Neural crest cell (in vitro differentiated cells): Measurements from ENCODE around the gene SRC. TPM values are rescaled to one million over a fixed set of nuclear protein-coding genes. Genes with fewer than 3 reads are reported as not detected.

ENCODE experiments used
- DNase-seq: peaks from one replicate; pipeline ENCODE4 v3.0.0; 2021; ENCODE audit warnings: low read depth, mixed read lengths, low spot score
- H3K27ac Mint-ChIP-seq: one replicate; pipeline ENCODE4 v1.8.0; 2021; ENCODE audit warnings: mild to moderate bottlenecking, mixed read lengths; ENCODE audit not compliant: unreplicated experiment
- H3K27me3 Mint-ChIP-seq: 2 replicates; pipeline ENCODE4 v1.8.0; 2021; ENCODE audit warnings: low read depth, mild to moderate bottlenecking, mixed read lengths
- H3K36me3 Mint-ChIP-seq: 2 replicates; pipeline ENCODE4 v1.8.0; 2021; ENCODE audit warnings: low read depth, mild to moderate bottlenecking, mixed read lengths
- H3K4me1 Mint-ChIP-seq: 2 replicates; pipeline ENCODE4 v1.8.0; 2021; ENCODE audit warnings: mixed read lengths
- H3K4me3 Mint-ChIP-seq: one replicate; pipeline ENCODE4 v1.8.0; 2021; ENCODE audit warnings: mild to moderate bottlenecking, mixed read lengths
- H3K9me3 Mint-ChIP-seq: 2 replicates; pipeline ENCODE4 v1.8.0; 2021; ENCODE audit warnings: mixed read lengths
- CTCF ChIP-seq: fragments of 200-600 bp; sonication (generic); conservative IDR thresholded peaks from 2 replicates; pipeline ENCODE4 v1.5.0; 2021; ENCODE audit warnings: antibody characterized with exemption, mild to moderate bottlenecking
- total RNA-seq: library from RNA; stranded (reverse); gene quantifications from 2 replicates; pipeline ENCODE4 v1.2.1, GENCODE V29; 2021

The SRC gene
- total RNA-seq, 1 donor from 2014 or later, result 58.6 TPM

- H3K4me3 Mint-ChIP-seq, result no peak overlapping the region
- H3K27me3 Mint-ChIP-seq, result no peaks in the 10 kb centered on the region
- TF ChIP-seq CTCF, result no peak
- H3K4me1 Mint-ChIP-seq, result peaks cover 3% of the 10 kb centered on the region
- DNase-seq, result no peak
- H3K9me3 Mint-ChIP-seq, result no peaks in the 10 kb centered on the region
- H3K27ac Mint-ChIP-seq, result no peak overlapping the region
- no peaks in the 10 kb centered on the region for H3K36me3 Mint-ChIP-seq
Measured at GRCh38 chr20:37431786-37432185, 85.8 kb downstream of the SRC start.

GRCh38 chr20:37432606-37433005 lies 86.7 kb downstream of the SRC start:
- H3K9me3 Mint-ChIP-seq, result no peaks in the 10 kb centered on the region
- H3K36me3 Mint-ChIP-seq, result no peaks in the 10 kb centered on the region
- peaks cover 4% of the 10 kb centered on the region for H3K4me1 Mint-ChIP-seq
- no peaks in the 10 kb centered on the region for H3K27me3 Mint-ChIP-seq
- no peak overlapping the region for H3K27ac Mint-ChIP-seq
- no peak overlapping the region for H3K4me3 Mint-ChIP-seq
- DNase-seq, result no peak
- TF ChIP-seq CTCF, result no peak

- H3K36me3 Mint-ChIP-seq, result no peaks in the 10 kb centered on the region
- H3K4me1 Mint-ChIP-seq, result peaks cover 16% of the 10 kb centered on the region
- no peak overlapping the region for H3K27ac Mint-ChIP-seq
- no peak overlapping the region for H3K4me3 Mint-ChIP-seq
- no peak for TF ChIP-seq CTCF
- H3K9me3 Mint-ChIP-seq, result no peaks in the 10 kb centered on the region
- no peak for DNase-seq
- H3K27me3 Mint-ChIP-seq, result no peaks in the 10 kb centered on the region
Measured at GRCh38 chr20:37435607-37436006, 89.7 kb downstream of the SRC start.

GRCh38 chr20:37436527-37437186 lies 90.7 kb downstream of the SRC start:
- no peak for DNase-seq
- Mint-ChIP-seq H3K36me3 (no peaks in the 10 kb centered on the region), H3K4me3 (no peak overlapping the region), H3K27me3 (no peaks in the 10 kb centered on the region), H3K4me1 (peaks cover 16% of the 10 kb centered on the region), H3K27ac (no peak overlapping the region), H3K9me3 (no peaks in the 10 kb centered on the region)
- TF ChIP-seq CTCF, result no peak

GRCh38 chr20:37437676-37438075 lies 91.7 kb downstream of the SRC start:
- H3K27me3 Mint-ChIP-seq, result no peaks in the 10 kb centered on the region
- no peak for TF ChIP-seq CTCF
- H3K4me3 Mint-ChIP-seq, result no peak overlapping the region
- peak overlapping the region; percentile 83 for H3K27ac Mint-ChIP-seq
- H3K4me1 Mint-ChIP-seq, result peaks cover 16% of the 10 kb centered on the region
- DNase-seq, result no peak
- no peaks in the 10 kb centered on the region for H3K36me3 Mint-ChIP-seq
- H3K9me3 Mint-ChIP-seq, result no peaks in the 10 kb centered on the region
